Measurements from ENCODE around the gene NHSL2. TPM values are rescaled to one million over a fixed set of nuclear protein-coding genes. Genes with fewer than 3 reads are reported as not detected.

The NHSL2 gene
- total RNA-seq, 1 donor from 2014 or later, result 24.8 TPM

DNA sequence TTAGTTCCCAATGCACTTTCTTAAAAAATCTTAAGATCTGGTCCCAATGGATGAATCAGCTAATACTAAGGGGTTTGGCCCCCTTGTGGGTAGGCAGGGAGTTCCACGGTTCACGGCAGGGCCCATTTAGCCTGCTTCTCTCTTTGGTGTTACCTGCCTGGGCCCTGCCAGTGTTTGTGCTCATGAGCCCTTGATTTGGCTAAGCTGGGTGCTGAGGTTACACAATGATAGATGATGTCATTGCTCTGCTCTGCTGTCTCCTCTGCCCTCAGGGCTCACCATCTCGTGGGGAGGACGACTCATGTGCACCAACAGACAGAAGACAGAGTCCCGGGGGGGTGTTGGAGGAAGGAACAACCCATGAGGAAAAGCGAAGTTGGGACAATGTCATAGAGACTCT lies 196.7 kb downstream of the NHSL2 start:
- no peak for DNase-seq (ENCODE audit: low read depth in 2 of 2)

DNA sequence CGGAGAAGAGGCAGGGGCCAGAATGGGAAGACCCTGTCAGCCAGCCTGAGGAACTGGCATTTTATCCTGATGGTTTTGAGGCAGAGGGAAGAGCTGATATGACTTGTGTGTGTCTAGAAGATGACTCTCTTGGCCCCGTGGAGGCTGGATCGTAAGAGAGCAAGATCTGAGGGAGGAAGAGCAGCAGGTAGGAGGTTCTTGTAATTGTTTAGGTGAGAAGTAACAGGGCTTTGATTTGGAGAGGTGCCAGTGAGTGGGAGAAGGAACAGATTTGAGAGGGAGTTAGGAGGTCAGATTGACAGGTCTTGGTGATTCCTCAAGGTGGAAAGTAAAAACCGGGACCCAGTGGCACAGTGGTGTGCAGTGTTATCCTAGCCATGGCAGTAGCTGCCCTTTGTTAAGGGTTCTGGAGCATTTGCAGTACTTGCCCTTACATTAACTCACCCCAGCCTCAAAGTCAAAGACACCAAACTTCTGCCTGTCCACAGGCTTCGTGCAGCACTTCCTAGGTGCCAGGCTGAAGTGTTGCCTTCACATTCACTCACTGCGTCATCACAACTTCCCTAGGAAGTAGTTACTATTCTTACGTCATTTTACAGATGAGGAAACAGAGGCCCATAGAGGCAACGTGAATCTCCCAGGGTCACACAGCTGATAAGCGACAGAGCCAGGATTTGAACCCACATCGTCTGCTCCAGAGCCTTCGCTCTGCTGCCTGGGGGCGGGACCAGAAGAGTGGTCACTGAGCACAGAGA lies 197.4 kb downstream of the NHSL2 start:
- DNase-seq (ENCODE audit: low read depth in 2 of 2), result no peak

DNA sequence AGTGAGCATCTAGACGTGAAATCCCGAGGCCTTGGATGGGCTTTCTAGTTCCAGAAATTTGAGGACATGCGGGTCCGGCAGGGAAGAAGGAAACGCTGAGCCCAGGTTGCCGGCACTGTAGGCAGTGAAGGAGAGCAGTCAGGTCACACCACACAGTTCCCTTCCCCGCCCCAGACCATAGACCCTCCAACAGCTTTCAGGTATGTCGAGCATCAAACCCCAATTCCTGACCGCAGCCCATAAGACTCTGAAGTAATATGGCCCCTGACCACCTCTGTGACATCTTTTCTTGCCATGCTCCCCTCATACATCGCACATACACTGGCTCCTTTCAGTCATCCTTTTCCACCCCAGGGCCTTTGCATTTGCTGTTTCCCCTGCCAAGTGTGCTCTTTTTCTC lies 198.0 kb downstream of the NHSL2 start:
- DNase-seq (ENCODE audit: low read depth in 2 of 2), result no peak

DNA sequence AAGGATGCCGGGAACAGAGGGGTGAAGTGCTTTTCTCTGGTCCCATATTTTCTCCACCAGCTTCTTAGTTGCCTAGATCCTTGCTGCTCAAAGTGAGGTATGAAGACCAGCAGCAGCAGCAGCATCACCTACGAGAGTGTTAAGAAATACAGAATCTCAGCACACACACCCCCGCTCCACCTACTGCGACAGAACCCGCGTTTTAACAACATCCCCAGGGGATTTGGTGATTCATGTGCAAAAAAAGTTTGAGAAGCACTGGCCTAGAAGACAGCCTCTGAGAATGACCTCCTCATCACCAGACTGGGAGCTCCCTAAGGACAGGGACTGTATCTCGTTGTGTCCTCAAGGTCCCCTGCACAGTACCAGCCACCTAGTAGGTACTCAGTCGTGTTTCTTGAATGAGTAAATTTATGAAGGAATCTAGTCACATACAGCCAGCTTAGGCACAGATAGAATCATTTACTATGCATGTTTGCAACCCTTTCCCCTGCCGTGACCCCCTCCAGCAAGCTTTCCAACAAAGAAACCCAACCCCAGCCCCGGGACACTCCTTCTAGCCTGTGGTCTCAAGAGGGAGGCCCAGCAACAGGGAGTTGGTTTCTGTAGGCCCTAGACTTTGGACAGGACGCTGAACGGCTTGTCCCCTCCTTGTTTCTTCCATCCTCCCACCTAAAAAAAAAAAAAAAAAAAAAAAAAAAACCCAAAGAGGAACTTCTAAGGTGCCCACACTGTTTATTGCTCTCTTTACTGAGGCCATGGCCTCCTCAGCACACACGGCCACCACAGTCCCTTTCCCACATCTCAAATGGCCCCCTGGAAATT lies 199.6 kb downstream of the NHSL2 start:
- no peak for DNase-seq (ENCODE audit: low read depth in 2 of 2)

DNA sequence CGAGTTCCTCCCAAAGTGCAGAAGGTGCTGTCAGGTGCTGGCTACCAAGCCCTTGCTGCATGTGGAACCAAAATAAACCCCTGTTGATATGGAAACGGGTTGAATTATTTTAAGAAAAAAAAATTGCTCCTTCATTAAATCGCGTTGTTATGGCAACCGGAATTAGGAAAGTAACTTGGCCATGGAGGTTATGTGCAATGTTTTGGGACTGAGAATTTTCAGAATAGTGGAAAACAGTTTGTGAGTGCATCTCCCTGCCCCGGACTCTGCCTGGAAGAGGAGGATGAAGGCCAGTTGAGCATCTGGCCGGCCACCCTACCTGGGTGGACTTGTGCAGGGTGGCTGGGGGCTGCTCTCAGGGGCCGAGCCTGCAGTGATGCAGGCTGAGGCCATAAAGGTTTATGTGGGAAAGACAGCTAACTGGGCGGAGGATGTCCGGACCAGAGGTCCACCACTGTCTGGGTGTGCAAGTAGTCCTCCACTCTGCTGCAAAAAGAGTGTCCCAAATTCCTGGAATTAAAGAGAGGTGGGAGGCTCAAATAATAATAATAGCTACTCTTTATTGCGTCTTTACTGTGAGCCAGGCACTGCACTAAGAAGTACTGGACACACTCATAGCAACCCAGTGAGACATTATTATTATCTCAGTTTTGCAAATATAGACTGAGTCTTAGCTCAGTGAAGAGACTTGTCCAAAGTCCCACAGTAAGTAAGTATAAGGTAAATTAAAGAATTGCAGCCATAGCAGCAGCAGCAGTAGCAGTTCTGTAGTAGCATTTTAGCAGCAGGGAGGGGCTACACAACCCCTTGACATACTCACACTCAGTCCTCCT lies 200.4 kb downstream of the NHSL2 start:
- no peak for DNase-seq (ENCODE audit: low read depth in 2 of 2)

DNA sequence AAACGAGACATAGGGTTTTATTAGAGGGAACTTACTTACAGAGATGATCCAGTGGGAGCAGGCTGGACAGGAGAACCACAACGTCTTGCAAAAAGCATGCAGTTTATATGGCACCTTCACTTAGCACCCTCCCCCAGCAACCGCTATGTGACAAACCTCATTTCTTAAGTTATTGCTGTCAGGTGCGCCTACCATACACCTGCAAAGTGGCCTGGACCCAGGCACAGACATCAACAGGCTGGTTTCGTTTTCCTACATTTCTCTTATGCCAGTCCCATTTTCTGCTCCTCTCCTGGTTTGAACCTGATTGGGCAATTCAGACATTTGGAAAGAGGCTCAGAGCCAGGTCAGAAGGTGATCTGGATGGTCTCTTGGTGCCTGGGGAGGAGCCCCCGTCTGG lies 202.8 kb downstream of the NHSL2 start:
- DNase-seq (ENCODE audit: low read depth in 2 of 2), result no peak

DNA sequence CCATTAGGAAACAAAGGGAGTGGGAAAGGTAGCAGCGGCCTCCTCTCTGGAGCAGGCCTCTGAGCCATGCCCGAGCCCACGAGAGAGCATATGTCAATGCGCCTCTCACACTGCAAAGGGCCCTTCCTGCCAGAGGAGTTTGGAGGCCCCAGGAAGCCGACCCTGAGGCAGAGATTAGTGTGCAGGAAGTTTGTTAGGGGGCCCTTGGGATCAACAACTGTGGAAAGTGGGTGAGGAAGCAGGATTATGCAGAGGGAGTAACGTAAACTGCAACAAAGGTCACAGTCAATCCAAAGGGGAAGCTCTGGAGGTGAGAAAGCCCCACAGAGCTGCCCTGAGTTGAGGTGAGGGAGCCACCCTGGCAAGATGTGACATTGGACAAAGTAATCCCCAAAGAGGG lies 203.7 kb downstream of the NHSL2 start:
- no peak for DNase-seq (ENCODE audit: low read depth in 2 of 2)

DNA sequence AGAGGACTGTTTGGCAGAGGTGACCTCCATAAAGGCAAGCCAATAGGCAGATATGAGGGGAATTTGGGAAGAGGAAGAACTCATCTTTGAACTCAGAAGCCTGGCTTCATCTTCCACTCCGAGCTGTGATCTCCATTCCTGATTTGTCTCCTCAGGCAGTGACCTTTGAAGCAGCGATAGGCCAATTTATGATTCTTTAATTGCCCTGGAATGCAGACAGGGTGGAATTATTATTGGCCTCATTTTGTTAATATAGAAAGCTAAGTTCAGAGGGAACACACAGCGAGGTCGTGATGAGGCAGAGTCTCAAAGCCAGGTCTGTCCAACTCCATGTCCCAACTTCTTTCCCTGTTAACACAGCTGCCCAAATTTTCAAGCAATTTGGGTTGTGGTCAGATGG lies 204.2 kb downstream of the NHSL2 start:
- no peak for DNase-seq (ENCODE audit: low read depth in 2 of 2)

DNA sequence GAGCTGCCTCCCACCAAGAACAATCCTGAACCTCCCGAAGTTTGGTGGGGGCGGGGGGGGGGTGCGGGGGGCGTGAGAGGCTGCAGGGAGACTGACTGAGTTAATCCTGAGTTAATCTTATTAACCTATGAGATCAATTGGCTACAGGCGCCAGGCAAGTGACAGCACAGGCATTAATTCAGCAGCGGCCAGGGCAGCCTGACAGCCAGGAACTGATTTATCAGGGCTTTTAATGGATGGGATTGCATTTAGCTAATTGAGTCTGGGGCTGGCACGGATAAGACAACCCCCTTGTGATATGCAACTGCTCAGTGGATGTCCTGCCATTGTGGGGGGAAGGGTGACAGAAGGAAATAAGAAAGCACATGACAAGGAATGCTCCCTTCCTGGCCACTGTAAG lies 204.7 kb downstream of the NHSL2 start:
- no peak for DNase-seq (ENCODE audit: low read depth in 2 of 2)

DNA sequence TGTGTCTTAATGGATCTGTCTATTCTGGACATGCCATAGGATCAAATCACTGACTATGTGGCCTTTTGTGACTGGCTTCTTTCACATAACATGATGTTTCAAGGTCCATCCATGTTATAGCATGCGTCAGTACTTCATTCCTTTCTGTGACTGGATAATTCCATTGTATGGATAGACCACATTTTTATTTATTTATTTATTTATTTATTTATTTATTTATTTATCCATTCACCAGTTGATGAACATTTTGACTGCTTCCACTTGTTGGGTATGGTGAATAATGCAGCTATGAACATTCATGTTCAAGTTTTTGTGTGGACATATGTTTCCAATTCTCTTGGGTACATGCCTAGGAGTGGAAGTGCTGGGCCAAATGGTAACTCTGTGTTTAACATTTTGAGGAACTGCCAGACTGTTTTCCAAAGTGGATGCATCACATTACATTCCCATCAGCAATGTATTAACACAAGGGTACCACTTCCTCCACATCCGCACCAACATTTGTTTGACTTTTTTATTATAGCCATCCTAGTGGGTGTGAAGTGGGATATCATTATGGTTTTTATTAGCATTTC lies 207.1 kb downstream of the NHSL2 start:
- no peak for DNase-seq (ENCODE audit: low read depth in 2 of 2)

DNA sequence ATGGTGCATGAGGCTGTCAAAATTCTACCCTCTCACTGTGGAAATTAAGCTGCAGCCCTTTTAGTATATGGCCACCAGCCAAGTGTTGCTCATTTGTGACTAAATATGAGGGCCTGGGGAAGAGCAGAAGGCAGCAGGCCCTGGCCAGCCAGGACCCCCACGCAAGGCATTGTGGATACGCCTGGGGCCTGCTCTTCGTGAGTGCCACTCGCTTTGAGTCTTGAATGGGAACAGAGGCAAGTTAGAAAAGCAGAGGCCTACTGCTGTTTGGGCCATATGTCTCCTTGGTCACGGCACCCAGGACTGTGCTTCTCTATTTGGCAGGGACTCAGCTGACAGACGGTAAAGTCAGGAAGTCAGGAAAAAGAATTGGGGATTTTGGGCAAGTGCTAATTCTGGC lies 210.2 kb downstream of the NHSL2 start:
- DNase-seq (ENCODE audit: low read depth in 2 of 2), result no peak

DNA sequence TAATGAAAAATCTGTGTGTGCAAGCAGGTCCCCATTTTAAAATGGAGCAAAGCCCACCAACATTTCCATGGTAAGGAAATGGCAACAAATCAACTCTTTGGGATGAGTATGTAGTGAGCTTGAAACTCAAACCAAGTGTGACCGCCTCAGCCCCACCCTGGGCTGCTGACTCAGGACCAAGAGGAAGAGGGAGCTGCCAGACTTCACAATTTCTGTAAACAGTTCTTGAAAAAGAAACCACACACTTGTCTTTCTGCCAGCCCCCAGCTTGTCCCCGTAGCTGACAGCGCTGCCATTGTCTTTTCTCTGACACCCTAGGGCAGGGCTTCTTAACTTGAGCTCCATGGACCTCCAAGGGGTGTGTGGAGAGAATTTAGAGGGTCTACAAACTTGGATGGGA lies 210.7 kb downstream of the NHSL2 start:
- peak in 1 of 2 donors; percentile 66 for DNase-seq (ENCODE audit: low read depth in 2 of 2)

DNA sequence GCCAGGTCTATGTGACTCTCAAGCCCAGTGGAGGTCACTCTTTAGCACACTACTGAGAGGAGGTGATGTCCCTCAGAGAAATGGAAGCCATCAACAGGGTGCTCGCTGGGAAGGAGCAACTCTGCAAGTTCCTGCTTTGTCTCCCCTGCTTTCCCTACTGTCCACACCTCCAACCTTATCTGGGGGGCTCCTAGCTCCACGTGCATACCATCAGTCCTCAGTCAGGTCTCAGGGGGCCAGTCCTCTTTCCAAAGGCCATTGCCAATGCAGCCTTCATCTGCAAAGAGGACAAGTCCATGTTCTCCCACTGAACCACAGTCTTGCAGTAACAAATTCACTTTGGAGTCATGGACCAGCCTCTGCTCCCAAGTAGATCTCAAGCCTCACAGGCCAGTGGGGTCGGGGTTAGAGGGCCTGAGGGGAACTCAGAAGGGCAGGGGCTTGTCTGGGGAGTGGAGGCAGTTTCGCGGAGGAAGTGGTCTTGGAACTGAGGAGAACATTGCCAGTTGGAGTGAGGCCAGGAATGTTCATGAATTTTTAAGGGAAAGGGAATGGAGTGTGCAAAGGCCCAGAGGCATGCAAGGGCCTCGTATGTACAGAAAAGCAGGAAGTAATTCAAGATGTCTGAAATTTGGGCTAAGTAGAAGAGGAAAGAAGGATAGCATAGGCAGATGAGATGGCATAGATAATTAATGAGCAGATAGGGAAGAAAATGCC lies 212.1 kb downstream of the NHSL2 start:
- DNase-seq (ENCODE audit: low read depth in 2 of 2), result no peak

DNA sequence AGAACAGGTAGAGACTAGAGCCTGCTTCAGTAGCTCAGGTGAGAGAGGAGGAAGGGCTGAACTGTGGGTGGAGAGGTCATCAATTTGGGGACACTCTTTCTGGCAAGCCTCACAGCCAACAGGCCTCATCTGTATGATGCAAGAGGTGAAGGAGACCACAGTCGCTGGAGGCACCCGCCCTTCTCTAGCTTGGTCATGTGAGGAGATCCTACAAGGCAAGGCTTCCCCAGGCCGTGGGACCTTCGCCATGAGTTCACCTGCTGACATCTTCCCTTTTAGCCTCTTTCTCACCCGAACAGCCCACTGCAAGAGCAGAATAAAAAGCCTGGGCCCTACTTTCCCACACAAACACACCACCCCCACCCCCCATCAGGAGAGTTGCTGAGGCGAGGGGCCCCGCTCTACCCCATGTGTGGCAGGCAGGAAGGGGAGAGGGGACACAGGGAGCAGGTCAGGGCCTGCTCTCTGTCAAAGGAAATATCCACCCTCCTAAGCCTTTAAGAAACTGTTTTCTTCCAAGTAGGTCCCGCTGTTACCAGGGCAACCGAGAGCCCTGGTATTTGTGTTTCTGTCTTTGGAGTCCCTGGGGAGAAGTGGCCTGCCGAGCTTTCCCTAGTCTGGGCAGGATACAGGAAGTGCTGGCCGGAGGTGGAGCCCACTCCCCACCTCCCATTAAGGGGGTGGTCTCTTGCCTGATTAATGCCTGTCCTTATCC lies 213.0 kb downstream of the NHSL2 start:
- peak in 1 of 2 donors; percentile 57 for DNase-seq (ENCODE audit: low read depth in 2 of 2)

DNA sequence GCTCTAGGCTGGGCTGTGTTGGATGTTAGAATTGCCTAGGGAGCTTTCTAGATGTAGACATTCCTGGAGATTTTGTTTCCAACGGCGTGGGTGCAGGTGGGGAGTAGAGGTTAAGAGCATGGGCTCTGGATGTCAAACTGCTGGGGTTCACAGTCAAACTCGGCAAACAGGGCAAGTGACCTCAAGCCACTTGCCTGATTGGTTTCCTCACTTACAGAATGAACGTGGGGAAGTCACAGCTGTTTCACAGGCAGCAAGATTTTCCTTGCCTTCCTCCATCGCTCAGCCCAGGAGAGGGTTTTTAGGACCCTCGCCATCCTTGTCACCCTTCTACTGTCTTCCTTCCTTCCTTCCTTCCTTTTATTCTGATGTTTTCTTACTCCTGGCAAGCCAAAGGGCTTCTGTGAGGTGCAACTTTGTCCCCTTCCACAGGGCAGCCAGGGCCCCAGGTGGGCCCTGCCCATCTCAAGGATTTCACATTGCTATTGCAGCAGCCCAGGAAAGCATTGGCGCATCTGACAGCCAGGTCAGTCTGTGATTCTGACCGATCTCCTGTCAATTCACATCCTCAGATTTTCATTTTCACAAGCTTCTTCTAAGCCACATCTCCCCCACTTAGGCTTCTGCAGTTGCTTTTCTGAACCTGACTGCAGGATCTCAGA lies 214.0 kb downstream of the NHSL2 start:
- DNase-seq (ENCODE audit: low read depth in 2 of 2), result no peak

DNA sequence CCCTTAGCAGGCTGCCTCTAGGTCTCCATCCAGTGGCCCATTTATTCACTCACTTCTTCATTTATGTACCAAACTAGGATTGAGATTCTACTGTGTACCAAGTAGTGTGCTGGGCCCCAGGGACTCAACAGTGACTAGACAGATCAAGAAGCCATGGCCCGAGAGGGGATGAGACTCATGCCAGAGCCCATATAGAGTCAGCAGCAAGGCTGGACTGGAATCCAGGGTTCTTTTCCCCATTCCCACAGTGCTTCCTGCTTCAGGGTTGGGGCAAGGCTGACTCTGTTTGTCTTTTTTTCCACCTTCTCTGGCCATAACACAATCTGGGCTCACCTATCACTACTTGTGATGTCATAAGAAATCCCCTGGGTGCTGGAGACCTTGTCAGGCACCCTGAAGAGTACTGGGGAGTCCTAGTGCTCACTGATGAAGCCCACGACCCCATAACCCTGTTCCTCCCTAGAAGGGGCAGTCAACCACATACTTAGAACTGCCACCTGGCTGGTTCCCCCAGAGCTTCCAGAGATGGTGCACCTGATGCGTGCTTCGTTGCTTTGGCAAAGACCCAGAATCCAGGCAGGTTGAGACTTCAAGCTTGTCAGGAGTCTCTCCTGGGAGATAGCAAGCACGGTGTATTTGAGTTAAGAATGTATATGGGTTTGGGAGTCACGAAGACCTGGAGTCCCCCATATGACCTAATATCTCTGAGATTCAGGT lies 214.8 kb downstream of the NHSL2 start:
- DNase-seq (ENCODE audit: low read depth in 2 of 2), result peak in 1 of 2 donors; percentile 25

DNA sequence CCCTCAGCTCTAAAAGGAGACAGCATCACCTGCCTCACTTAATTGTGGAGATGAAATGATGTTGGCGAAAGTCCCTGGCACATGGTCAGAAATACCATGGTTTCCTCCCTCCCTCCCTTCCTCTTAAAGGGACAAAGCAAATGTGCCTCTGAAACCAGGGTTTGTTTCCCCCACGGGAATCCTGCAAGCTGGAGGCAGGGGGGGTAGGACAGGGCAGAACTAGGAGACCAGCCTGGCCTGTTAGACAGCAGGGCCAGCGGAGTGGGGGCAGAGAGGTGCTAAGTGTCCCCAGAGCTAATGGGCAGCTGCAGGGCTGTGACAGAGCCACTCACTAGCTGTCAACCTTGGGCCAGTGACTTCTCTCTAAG lies 215.4 kb downstream of the NHSL2 start:
- peak; percentile 26 to 46 for DNase-seq (ENCODE audit: low read depth in 2 of 2)

DNA sequence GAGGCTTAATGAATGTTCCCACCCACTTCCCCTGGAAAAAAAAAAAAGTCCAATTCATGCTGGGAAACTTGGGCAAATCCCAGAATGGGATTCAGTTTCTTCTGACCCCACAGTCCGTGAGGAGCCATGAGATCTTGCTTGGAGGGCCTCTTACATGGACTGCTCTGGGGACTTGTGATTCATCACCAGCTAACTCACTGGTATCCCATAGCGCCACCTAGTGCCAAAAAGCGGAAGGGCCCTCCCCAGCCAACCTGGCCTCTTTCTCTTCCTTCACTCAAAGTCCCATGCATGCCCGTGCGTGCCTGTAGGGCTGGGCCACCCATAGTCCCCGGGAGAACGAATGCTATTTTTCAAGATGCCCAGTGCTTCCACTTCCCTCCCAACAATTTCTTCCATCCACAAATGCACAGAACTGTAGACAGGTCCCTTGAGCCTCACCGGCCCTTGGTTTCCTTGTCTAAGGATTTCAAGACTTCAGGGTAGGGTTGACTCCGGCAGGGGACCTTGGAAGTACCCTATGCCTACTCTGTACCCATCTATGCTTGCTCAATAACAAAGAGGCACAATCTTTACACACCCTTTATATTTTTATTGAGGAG lies 216.0 kb downstream of the NHSL2 start:
- DNase-seq (ENCODE audit: low read depth in 2 of 2), result peak; percentile 58 to 81

DNA sequence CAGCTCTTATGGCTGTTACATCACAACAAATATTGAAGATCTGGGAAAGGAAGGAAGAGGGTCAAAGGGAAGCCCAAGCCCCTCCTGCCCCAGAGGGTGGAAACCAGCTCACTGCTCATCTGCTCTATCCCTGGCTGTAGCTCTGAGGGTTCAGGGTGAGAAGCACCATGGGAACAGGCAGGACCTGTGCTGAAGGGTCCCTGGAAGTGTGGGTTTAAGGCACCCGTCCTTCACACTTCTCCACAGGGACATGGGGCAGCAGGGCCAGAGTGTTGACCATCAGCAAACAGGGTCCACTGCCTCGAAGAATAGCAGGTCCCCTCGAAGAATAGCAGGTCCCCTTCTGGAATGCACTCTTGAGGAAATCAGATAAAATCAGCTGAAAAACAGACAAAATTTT lies 216.7 kb downstream of the NHSL2 start:
- no peak for DNase-seq (ENCODE audit: low read depth in 2 of 2)

All from dermis microvascular lymphatic vessel endothelial cell (primary cell).